MM.1S (cell line): ENCODE results near the gene POLD1.

ENCODE experiments used
- DNase-seq: peaks from one replicate; pipeline ENCODE4 v3.0.0-alpha.2; 2015
- H2AFZ ChIP-seq: fragments of 300-600 bp; sonication (generic); 2 replicates; pipeline ENCODE4 v1.6.0; 2016; ENCODE audit warnings: antibody characterized with exemption, low read length
- H3F3A ChIP-seq: fragments of 300-600 bp; sonication (generic); 2 replicates; pipeline ENCODE4 v1.6.1; 2016; ENCODE audit warnings: mild to moderate bottlenecking, antibody characterized with exemption, low read length, moderate library complexity, mixed read lengths; ENCODE audit not compliant: insufficient read depth
- H3K27ac ChIP-seq: fragments of 300-600 bp; sonication (generic); 2 replicates; pipeline ENCODE4 v1.5.1; 2016; ENCODE audit warnings: mild to moderate bottlenecking, low read length
- H3K27me3 ChIP-seq: fragments of 300-600 bp; sonication (generic); replicated peaks from 2 replicates; pipeline ENCODE4 v1.6.0; 2016; ENCODE audit warnings: low read length; ENCODE audit not compliant: insufficient read depth
- H3K36me3 ChIP-seq: fragments of 300-600 bp; sonication (generic); replicated peaks from 2 replicates; pipeline ENCODE4 v1.6.1; 2016; ENCODE audit warnings: mild to moderate bottlenecking, low read length, mixed read lengths; ENCODE audit not compliant: insufficient read depth
- H3K4me1 ChIP-seq: fragments of 300-600 bp; sonication (generic); 2 replicates; pipeline ENCODE4 v1.6.1; 2016; ENCODE audit warnings: low read length, mixed read lengths
- H3K4me2 ChIP-seq: fragments of 300-600 bp; sonication (generic); 2 replicates; pipeline ENCODE4 v1.6.0; 2016; ENCODE audit warnings: low read depth, low read length
- H3K4me3 ChIP-seq: fragments of 300-600 bp; sonication (generic); 2 replicates; pipeline ENCODE4 v1.5.1; 2016; ENCODE audit warnings: low read length, mixed read lengths
- H3K79me2 ChIP-seq: fragments of 300-600 bp; sonication (generic); 2 replicates; pipeline ENCODE4 v1.6.1; 2016; ENCODE audit warnings: mixed run types, low read length, mixed read lengths
- H3K9ac ChIP-seq: fragments of 300-600 bp; sonication (generic); 2 replicates; pipeline ENCODE4 v1.6.1; 2016; ENCODE audit warnings: low read length, mixed read lengths
- H3K9me2 ChIP-seq: fragments of 300-600 bp; sonication (generic); replicated peaks from 2 replicates; pipeline ENCODE4 v1.6.1; 2016; ENCODE audit warnings: mild to moderate bottlenecking, low read length, mixed read lengths; ENCODE audit not compliant: insufficient read depth
- H3K9me3 ChIP-seq: fragments of 300-600 bp; sonication (generic); replicated peaks from 2 replicates; pipeline ENCODE4 v1.6.1; 2016; ENCODE audit warnings: mild to moderate bottlenecking, low read length, mixed read lengths; ENCODE audit not compliant: insufficient read depth
- H4K20me1 ChIP-seq: fragments of 300-600 bp; sonication (generic); 2 replicates; pipeline ENCODE4 v1.6.1; 2016; ENCODE audit warnings: mild to moderate bottlenecking, low read length, moderate library complexity, mixed read lengths; ENCODE audit not compliant: insufficient read depth
- CTCF ChIP-seq: fragments of 300-600 bp; sonication (generic); IDR thresholded peaks from 2 replicates; pipeline ENCODE4 v1.5.1; 2016; ENCODE audit warnings: antibody characterized with exemption, low read length, mixed read lengths
- EZH2 ChIP-seq: fragments of 300-600 bp; sonication (generic); optimal IDR thresholded peaks from 2 replicates; pipeline ENCODE3; 2017; ENCODE audit warnings: low read depth, mild to moderate bottlenecking, antibody characterized with exemption, low read length, mixed read lengths
- EZH2phosphoT487 ChIP-seq: fragments of 300-600 bp; sonication (generic); IDR thresholded peaks from 2 replicates; pipeline ENCODE4 v1.6.1; 2018; ENCODE audit warnings: antibody characterized with exemption, low read length

Gene POLD1

GRCh38 chr19:50378169-50378862 is 5.8 kb upstream of the POLD1 start:
- no peaks in the 10 kb centered on the region for H3K27me3 ChIP-seq
- H3K4me3 ChIP-seq: no peak overlapping the region
- H3K27ac ChIP-seq: no peak overlapping the region
- no peaks in the 10 kb centered on the region for H3K9me3 ChIP-seq
- H3K4me2 ChIP-seq: no peak overlapping the region
- H3F3A ChIP-seq: peaks cover 9% of the 10 kb centered on the region; the same call in 1 of the 2 replicates
- peaks cover 3% of the 10 kb centered on the region; the same call in 1 of the 2 replicates for H4K20me1 ChIP-seq
- H2AFZ ChIP-seq: no peak overlapping the region
- no peaks in the 10 kb centered on the region for H3K9me2 ChIP-seq
- TF ChIP-seq EZH2 (no peak), CTCF (no peak), EZH2phosphoT487 (no peak)
- H3K4me1 ChIP-seq: no peaks in the 10 kb centered on the region
- DNase-seq: no peak
- H3K79me2 ChIP-seq: peaks cover 12% of the 10 kb centered on the region
- no peak overlapping the region for H3K9ac ChIP-seq
- peaks cover 5% of the 10 kb centered on the region; the same call in 1 of the 2 replicates for H3K36me3 ChIP-seq

GRCh38 chr19:50378863-50379236 is 5.3 kb upstream of the POLD1 start:
- Histone ChIP-seq H2AFZ (no peak overlapping the region), H3K79me2 (peaks cover 12% of the 10 kb centered on the region), H3K4me2 (no peak overlapping the region), H3F3A (peaks cover 9% of the 10 kb centered on the region; the same call in 1 of the 2 replicates), H3K9me3 (no peaks in the 10 kb centered on the region), H3K36me3 (peaks cover 5% of the 10 kb centered on the region; the same call in 1 of the 2 replicates), H3K27ac (no peak overlapping the region), H3K27me3 (no peaks in the 10 kb centered on the region), H3K4me3 (no peak overlapping the region), H3K4me1 (no peaks in the 10 kb centered on the region), H3K9ac (no peak overlapping the region), H4K20me1 (peaks cover 3% of the 10 kb centered on the region; the same call in 1 of the 2 replicates), H3K9me2 (no peaks in the 10 kb centered on the region)
- TF ChIP-seq EZH2: no peak
- TF ChIP-seq EZH2phosphoT487: no peak
- no peak for TF ChIP-seq CTCF
- DNase-seq: no peak

GRCh38 chr19:50379602-50380001 is 4.5 kb upstream of the POLD1 start:
- DNase-seq: no peak
- Histone ChIP-seq H4K20me1 (peaks cover 3% of the 10 kb centered on the region; the same call in 1 of the 2 replicates), H3K36me3 (peaks cover 5% of the 10 kb centered on the region; the same call in 1 of the 2 replicates), H2AFZ (no peak overlapping the region), H3K27ac (no peak overlapping the region), H3K79me2 (peaks cover 16% of the 10 kb centered on the region), H3K9ac (no peak overlapping the region), H3K9me2 (no peaks in the 10 kb centered on the region), H3K4me2 (no peak overlapping the region), H3K27me3 (no peaks in the 10 kb centered on the region), H3K9me3 (no peaks in the 10 kb centered on the region), H3K4me1 (no peaks in the 10 kb centered on the region), H3F3A (peaks cover 9% of the 10 kb centered on the region; the same call in 1 of the 2 replicates), H3K4me3 (no peak overlapping the region)
- TF ChIP-seq CTCF (no peak), EZH2phosphoT487 (no peak), EZH2 (no peak)
